KOPT-K1 (cell line): ENCODE measurements around the gene FMNL3.

Experiments used
- H3K27ac ChIP-seq: fragments of 200-600 bp; sonication (generic); 2 replicates; pipeline ENCODE4 v1.5.1; 2016; ENCODE audit warnings: antibody characterized with exemption, mild to moderate bottlenecking, low read depth, low read length; ENCODE audit not compliant: poor library complexity, severe bottlenecking
- H3K36me3 ChIP-seq: fragments of 200-600 bp; sonication (generic); 2 replicates; pipeline ENCODE4 v1.5.1; 2017; ENCODE audit warnings: antibody characterized with exemption, mild to moderate bottlenecking, low read length, moderate library complexity; ENCODE audit not compliant: insufficient read depth
- H3K9me3 ChIP-seq: fragments of 200-600 bp; sonication (generic); 2 replicates; pipeline ENCODE4 v1.5.1; 2017; ENCODE audit warnings: antibody characterized with exemption, low read length, mild to moderate bottlenecking; ENCODE audit not compliant: insufficient read depth, poor library complexity, severe bottlenecking

FMNL3 gene

GRCh38 chr12:49697808-49698207 is 9.4 kb downstream of the FMNL3 start:
- H3K9me3 ChIP-seq: no peaks in the 10 kb centered on the region
- no peaks in the 10 kb centered on the region for H3K36me3 ChIP-seq
- H3K27ac ChIP-seq: no peak overlapping the region

GRCh38 chr12:49696723-49697122 is 10.5 kb downstream of the FMNL3 start:
- no peak overlapping the region for H3K27ac ChIP-seq
- no peaks in the 10 kb centered on the region for H3K9me3 ChIP-seq
- H3K36me3 ChIP-seq: no peaks in the 10 kb centered on the region

GRCh38 chr12:49693931-49694444 is 13.2 kb downstream of the FMNL3 start:
- no peaks in the 10 kb centered on the region for H3K9me3 ChIP-seq
- H3K27ac ChIP-seq: no peak overlapping the region
- no peaks in the 10 kb centered on the region for H3K36me3 ChIP-seq

- no peaks in the 10 kb centered on the region for H3K9me3 ChIP-seq
- H3K36me3 ChIP-seq: no peaks in the 10 kb centered on the region
- H3K27ac ChIP-seq: no peak overlapping the region
Observed at GRCh38 chr12:49692851-49693250, 14.4 kb downstream of the FMNL3 start.

GRCh38 chr12:49689785-49690184 is 17.4 kb downstream of the FMNL3 start:
- no peaks in the 10 kb centered on the region for H3K36me3 ChIP-seq
- H3K27ac ChIP-seq: no peak overlapping the region
- no peaks in the 10 kb centered on the region for H3K9me3 ChIP-seq

GRCh38 chr12:49689237-49689636 is 18.0 kb downstream of the FMNL3 start:
- Histone ChIP-seq H3K9me3 (no peaks in the 10 kb centered on the region), H3K27ac (no peak overlapping the region), H3K36me3 (no peaks in the 10 kb centered on the region)

- Histone ChIP-seq H3K9me3 (no peaks in the 10 kb centered on the region), H3K27ac (no peak overlapping the region), H3K36me3 (no peaks in the 10 kb centered on the region)
Observed at GRCh38 chr12:49687941-49688340, 19.3 kb downstream of the FMNL3 start.

GRCh38 chr12:49684310-49684854 is 22.8 kb downstream of the FMNL3 start:
- H3K27ac ChIP-seq: no peak overlapping the region
- no peaks in the 10 kb centered on the region for H3K9me3 ChIP-seq
- H3K36me3 ChIP-seq: no peaks in the 10 kb centered on the region

- Histone ChIP-seq H3K9me3 (no peaks in the 10 kb centered on the region), H3K36me3 (no peaks in the 10 kb centered on the region), H3K27ac (no peak overlapping the region)
Observed at GRCh38 chr12:49683599-49684309, 23.5 kb downstream of the FMNL3 start.

- Histone ChIP-seq H3K36me3 (no peaks in the 10 kb centered on the region), H3K27ac (no peak overlapping the region), H3K9me3 (no peaks in the 10 kb centered on the region)
Observed at GRCh38 chr12:49680075-49680474, 27.1 kb downstream of the FMNL3 start.

- Histone ChIP-seq H3K27ac (no peak overlapping the region), H3K36me3 (no peaks in the 10 kb centered on the region), H3K9me3 (no peaks in the 10 kb centered on the region)
Observed at GRCh38 chr12:49678711-49679110, 28.5 kb downstream of the FMNL3 start.

- peak overlapping the region; percentile 91 for H3K27ac ChIP-seq
- no peaks in the 10 kb centered on the region for H3K9me3 ChIP-seq
- no peaks in the 10 kb centered on the region for H3K36me3 ChIP-seq
Observed at GRCh38 chr12:49675137-49675536, 32.1 kb downstream of the FMNL3 start.

GRCh38 chr12:49674318-49674981 is 32.8 kb downstream of the FMNL3 start:
- H3K27ac ChIP-seq: peak overlapping the region; percentile 91
- H3K36me3 ChIP-seq: no peaks in the 10 kb centered on the region

GRCh38 chr12:49673446-49674317 is 33.5 kb downstream of the FMNL3 start:
- Histone ChIP-seq H3K36me3 (no peaks in the 10 kb centered on the region), H3K9me3 (no peaks in the 10 kb centered on the region), H3K27ac (peak overlapping the region; percentile 91)

More at GRCh38 chr12:49674318-49674981, 32.8 kb downstream of the FMNL3 start:
- H3K9me3 ChIP-seq: no peaks in the 10 kb centered on the region
